HG03139 (cell line): Measurements from ENCODE around the gene YTHDC1.
"Not testable (repeated sequence)": the region's sequence is repeated elsewhere in the genome, so short reads cannot be mapped to it uniquely, and the experiment has no call there.

Experiments
- ATAC-seq: cut with Tn5 transposase; IDR thresholded peaks from one replicate; pipeline ENCODE4 v1.9.1; 2021; ENCODE audit not compliant: unreplicated experiment

Gene YTHDC1

DNA sequence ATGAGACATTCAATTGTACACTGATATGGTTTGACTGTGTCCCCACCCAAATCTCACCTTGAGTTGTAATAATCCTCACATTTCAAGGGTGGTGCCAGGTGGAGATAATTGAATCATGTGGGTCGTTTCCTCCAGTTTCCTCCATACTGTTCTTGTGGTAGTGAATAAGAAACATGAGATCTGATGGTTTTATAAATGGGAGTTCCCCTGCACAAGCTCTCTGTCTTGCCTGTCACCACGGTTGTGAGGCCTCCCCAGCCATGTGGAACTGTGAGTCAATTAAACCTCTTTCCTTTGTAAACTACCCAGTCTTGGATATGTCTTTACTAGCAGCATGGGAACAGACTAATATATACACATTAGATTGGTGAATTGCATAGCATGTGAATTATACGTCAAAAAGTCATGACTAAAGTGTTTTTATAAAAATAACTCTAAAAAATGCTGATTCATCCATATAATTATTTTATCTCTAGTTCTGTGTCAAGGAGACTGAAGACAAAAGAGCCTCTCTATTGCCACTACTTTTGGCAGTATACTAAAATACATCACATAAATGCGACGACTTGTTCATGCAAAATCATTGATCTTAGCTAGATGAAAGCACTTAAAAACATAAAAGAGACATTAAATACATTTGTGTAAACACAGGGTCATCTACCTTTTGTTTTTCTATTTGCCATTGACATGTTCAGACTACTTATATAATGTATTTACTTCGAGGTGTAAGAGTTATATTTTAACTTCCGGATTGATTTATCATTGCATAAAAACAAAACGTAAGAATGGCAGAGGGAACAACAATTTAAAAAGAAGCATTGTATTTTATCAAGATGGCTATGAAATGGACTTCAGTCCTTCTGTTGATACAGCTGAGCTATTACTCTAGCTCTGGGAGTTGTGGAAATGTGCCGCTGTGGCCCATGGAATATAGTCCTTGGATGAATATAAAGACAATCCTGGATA, 50.1 kb downstream of the YTHDC1 start:
- no peak for ATAC-seq

DNA sequence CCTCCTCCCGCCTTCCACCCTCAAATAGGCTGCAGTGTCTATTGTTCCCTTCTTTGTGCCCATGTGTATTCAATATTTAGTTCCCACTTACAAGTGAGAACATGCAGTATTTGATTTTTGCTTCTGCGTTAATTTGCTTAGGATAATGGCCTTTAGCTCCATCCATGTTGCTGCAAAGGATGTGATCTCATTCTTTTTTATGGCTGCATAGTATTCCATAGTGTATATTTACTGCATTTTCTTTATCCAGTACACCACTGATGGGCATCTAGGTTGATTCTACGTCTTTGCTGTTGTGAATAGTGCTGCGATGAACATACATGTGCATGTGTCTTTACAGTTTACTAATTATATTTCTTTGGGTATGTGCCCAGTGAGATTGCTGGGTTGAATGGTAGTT, 52.8 kb downstream of the YTHDC1 start:
- ATAC-seq, result no peak

DNA sequence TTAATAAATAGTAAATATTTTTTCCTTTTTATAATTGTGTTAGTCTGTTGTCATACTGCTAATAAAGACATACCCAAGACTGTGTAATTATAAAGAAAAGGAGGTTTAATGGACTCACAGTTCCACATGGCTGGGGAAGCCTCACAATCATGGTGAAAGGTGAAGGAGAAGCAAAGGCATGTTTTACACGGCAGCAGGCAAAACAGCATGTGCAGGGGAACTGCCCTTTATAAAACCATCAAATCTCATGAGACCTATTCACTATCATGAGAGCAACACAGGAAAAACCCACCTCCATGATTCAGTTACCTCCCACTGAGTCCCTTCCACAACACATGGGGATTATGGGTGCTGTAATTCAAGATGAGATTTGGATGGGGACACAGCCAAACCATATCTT, 58.6 kb downstream of the YTHDC1 start:
- no peak for ATAC-seq

DNA sequence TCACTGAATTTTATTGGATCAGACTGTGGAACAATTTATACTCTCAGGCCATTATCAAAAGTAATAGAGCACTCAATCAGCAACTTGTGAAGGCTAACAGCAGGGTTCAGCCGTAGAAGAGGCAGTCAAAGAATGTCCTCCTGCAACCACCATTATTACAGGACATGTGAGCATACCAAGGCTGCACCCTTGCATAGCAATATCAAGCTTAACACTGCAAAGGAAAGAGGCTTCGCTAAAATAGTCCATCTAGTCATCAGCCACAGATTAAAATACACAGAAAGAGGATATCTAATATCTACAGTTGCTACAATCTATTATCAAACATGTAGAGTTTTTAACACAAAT, 61.5 kb downstream of the YTHDC1 start:
- no peak for ATAC-seq

DNA sequence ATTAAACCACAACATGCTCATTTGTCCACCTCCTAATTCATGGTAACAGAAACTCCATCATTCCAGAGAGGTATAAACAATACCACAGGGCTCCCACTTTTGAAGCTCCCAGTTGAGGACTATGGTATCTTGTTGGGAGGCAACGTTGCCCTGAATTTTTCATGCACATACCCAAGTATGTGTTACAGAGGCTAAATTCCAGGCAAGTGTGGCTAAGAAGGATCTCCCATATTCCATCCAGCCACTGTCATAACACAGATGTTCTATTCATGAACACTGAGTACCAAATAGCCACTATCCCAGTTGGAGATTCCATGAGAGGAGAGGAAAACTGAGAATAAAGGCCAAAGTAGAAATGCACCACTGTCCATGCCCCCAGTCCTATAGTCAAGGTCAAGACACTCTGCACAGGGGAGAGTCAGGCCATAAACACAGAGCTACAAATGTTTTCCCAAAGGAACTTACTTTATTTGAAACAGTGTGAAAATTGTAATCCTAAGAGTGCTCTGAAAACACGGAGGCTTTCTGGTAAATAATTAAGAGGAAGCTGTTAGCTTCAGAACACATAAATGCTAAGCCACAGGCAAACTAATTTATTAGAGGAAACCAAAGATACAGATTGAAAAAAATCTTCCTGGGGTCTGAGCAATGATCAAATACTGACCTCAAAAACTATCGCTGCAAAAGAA, 62.0 kb downstream of the YTHDC1 start:
- ATAC-seq, result no peak

DNA sequence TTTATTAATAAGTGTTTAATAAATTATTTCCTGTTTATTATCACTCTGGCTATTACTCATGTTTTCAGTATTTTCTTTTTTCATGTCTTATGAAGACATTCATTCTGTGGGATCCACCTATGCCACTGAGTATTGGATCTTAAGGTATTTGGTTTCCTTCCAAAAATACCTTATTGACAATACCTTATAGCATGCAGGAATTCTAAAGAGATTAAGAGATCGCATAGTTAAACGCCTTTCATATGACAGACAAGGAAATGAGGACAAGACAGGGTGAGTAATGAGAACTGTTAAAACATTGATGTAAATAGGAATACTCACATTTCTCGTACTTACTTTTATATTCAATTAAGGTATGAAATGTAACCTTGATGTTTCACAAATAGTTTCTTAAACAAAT, 66.2 kb downstream of the YTHDC1 start:
- ATAC-seq, result no peak

DNA sequence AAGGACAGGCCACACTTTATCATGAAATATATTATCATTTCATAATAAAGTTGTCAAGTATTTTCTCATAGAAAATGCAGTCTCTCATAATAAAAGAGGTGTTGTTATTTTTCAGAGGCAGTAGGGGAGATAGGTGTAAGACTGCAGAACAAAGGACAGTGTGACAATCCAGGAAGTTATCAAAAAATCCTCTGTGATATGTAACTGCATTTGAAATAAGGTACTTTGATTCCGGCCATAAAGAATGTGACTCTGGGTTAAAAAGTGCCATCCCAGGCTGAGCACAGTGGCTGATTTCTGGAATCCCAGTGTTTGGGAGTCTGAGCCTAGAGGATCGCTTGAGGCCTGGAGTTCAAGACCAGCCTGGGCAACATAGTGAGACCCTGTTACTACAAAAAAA, 66.8 kb downstream of the YTHDC1 start:
- ATAC-seq, result no peak

DNA sequence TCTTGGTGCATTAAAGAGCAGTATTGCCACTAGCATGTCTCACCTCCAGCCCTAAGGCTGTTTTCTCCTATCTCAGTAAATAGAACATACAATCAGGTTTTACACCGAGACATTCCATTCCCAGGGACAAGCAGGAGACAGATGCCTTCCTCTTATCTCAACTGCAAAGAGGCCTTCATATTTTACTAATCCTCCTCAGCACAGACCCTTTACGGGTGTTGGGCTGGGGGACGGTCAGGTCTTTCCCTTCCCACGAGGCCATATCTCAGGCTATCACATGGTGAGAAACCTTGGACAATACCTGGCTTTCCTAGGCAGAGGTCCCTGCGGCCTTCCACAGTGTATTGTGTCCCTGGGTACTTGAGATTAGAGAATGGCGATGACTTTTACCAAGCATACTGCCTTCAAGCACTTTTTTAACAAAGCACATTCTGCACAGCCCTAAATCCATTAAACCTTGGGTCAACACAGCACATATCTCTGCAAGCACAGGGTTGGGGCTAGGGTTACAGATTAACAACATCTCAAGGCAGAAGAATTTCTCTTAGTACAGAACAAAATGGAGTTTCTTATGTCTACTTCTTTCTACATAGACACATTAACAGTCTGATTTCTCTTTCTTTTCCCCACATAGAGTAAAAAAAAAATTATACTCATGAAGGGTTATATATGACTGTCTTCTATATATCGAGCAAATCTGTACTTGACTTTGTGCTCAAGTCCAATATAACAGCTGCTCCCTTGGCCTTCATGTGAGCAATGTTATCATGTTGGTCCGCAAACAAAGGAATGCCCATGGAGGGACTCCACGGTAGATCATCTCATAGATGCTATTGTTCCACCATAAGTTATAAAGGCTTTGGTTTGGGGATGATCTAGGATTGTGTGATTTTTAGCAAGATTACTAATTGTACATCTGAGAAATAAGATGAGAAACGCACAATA, 67.8 kb downstream of the YTHDC1 start:
- not testable (repeated sequence) for ATAC-seq

DNA sequence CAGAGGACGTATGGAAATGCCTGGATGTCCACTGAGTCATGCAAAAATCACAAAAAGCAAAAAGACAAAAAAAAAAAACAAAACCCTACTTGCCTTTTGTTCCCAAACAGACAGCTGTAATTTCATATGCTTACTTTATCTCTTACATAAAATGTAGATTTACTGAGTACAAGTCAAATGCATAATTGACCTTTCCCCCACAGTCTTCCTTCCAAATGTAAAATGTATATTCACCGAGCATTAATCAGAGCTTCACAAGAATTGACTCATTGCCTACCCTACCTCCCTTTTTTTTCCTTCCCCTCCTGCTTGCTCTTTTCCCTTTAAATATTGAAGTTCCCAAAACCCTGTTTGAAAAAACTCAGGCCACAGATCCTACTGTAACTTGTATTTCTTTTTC, 71.9 kb downstream of the YTHDC1 start:
- no peak for ATAC-seq

DNA sequence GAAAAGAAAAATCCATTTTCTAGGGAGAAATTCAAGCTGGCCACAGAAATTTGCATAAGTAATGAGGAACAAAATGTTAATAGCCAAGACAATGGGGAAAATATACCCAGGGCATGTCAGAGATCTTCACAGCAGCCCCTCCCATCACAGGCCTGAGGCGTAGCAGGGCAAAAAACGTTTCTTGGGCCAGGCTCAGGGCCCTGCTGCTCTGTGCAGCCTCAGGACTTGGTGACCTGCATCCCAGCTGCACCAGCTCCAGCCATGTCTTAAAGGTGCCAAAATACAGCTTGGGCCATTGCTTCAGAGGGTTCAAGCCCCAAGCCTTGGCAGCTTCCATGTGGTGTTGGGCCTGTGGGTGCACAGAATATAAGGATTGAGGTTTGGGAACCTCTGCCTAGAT, 72.3 kb downstream of the YTHDC1 start:
- ATAC-seq, result no peak

DNA sequence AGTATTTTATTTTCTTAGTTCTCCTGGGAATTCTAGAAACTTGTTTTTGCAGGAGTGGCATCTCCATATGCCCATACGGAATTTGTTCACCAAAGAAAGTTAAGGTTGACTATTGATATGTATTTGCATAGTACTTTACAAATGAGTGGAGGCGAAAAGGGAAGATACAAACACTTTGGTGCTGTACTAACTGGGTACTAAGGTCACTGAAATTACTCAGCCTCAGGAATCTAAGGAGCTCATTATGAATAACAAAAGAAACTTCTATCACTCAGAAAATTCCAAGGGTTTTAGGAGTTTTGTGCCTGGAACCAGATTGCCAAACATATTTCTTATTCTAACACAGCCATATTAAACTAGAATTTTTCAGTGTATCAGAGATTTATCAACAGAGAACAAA, 77.0 kb downstream of the YTHDC1 start:
- no peak for ATAC-seq

DNA sequence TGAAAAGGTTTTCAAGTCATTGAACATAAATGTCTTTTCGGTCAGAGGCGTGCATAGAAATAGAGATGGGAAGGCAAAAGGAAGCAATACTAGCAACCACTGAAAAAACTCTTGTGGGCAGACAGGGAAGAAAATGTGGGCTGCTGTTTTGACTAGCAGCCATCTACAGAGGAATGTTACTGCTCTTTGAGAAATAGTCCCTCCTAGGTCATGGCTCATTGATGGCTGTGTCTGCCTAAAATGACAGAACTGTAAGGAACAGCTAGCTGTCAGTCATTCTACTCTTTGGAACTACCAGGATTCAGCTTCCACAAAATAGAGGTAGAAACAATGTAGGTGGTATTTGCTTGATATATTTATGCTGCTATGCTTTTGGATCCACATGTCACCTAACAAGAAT, 77.5 kb downstream of the YTHDC1 start:
- ATAC-seq, result peak; percentile 42

DNA sequence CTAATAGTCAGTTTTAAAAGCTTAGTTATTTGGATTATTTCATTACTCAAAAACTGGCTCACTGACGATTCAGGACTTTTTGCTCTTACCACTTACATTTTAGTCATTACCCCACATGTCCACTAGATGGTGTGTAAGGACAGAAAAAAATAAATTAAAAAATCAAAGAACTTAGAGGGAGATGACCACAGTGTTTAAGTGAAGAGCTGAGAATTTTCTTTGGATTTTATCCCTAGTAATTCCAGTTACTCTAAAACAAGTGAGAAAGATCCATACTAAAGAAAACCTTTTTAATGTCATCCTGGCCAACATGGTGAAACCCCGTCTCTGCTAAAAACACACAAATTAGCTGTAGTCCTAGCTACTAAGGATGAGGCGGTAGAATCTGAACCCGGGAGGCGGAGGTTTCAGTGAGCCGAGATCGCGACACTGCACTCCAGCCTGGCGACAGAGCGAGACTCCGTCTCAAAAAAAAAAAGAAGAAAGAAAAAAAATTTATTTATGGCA, 78.0 kb downstream of the YTHDC1 start:
- ATAC-seq, result peak; percentile 70

DNA sequence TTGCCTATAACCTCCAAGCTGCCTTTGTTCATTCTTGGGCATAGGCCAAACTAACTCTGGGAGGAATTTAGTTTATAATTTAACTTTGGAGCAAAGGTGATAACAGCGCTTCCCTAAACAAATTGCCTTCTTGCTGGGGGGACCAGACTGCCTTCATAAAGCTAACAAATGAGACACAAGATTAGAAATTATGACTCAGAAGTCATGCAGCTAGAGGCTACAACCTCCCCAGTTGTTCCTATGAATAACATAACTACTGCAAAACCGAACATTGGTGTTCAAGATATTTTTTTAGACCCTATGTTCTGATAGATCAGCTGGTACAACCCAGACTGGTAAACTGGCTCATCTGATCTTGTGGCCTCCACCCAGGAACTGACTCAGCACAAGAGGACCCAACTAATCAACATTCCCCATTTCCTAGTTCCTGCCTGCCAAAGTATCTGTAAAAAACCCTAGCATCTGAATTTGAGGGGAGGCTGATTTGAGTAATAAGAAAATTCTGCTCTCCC, 82.4 kb downstream of the YTHDC1 start:
- no peak for ATAC-seq

DNA sequence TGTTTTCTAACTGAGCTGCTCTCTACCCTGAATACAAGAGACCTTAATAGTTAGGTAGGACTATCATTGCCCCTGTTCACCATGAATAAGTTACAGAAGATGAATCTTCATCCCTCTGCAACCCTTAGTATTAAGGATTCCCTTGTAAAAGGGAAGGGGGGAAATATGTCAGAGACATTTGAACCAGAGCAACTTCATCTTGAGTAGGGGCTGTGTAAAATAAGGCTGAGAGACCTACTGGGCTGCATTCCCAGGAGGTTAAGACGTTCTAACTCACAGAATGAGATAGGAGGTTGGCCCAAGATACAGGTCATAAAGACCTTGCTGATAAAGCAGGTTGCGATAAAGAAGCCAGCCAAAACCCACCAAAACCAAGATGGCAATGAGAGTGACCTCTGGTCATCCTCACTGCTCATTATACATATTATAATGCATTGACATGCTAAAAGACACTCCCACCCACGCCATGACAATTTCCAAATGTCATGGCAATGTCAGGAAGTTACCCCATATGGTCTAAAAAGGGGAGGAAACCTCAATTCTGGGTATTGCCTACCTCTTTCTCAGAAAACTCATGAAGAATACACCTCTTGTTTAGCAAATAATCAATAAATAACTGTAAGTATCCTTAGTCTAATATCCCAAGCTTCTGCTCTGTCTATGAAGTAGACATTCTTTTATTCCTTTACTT, 84.9 kb downstream of the YTHDC1 start:
- ATAC-seq, result no peak
